ENCODE measurements around the gene CCDC158.

CCDC158 gene

GRCh38 chr4:76406081-76406480 is 14.9 kb downstream of the CCDC158 start:
- Histone ChIP-seq H3K36me3 (ENCODE audit: insufficient read depth, low read length) (no peaks in the 10 kb centered on the region), H3K9ac (ENCODE audit: low read depth, low read length) (no peak overlapping the region), H3K4me1 (ENCODE audit: insufficient read depth, low read length) (no peaks in the 10 kb centered on the region), H3K9me3 (ENCODE audit: control insufficient read depth, insufficient read depth, low read length) (no peaks in the 10 kb centered on the region; the same call in 1 of the 2 replicates)

GRCh38 chr4:76401654-76402053 is 19.3 kb downstream of the CCDC158 start:
- Histone ChIP-seq H3K9ac (ENCODE audit: low read depth, low read length) (no peak overlapping the region), H3K9me3 (ENCODE audit: control insufficient read depth, insufficient read depth, low read length) (no peaks in the 10 kb centered on the region), H3K36me3 (ENCODE audit: insufficient read depth, low read length) (no peaks in the 10 kb centered on the region), H3K4me1 (ENCODE audit: insufficient read depth, low read length) (0 out of 2 replicates have a peak, but pooled peaks cover 5% of the 10 kb centered on the region)

GRCh38 chr4:76388160-76388908 is 32.6 kb downstream of the CCDC158 start:
- no peak overlapping the region for H3K9ac ChIP-seq (ENCODE audit: low read depth, low read length)
- no peaks in the 10 kb centered on the region for H3K4me1 ChIP-seq (ENCODE audit: insufficient read depth, low read length)
- no peaks in the 10 kb centered on the region for H3K36me3 ChIP-seq (ENCODE audit: insufficient read depth, low read length)
- H3K9me3 ChIP-seq (ENCODE audit: control insufficient read depth, insufficient read depth, low read length): peaks cover 4% of the 10 kb centered on the region; the same call in 1 of the 2 replicates

- H3K9ac ChIP-seq (ENCODE audit: low read depth, low read length): no peak overlapping the region
- 0 out of 2 replicates have a peak, but pooled peaks cover 3% of the 10 kb centered on the region for H3K36me3 ChIP-seq (ENCODE audit: insufficient read depth, low read length)
- peaks cover 4% of the 10 kb centered on the region; the same call in 1 of the 2 replicates for H3K9me3 ChIP-seq (ENCODE audit: control insufficient read depth, insufficient read depth, low read length)
- H3K4me1 ChIP-seq (ENCODE audit: insufficient read depth, low read length): no peaks in the 10 kb centered on the region
Observed at GRCh38 chr4:76386566-76387305, 34.2 kb downstream of the CCDC158 start.

- H3K36me3 ChIP-seq (ENCODE audit: insufficient read depth, low read length): 0 out of 2 replicates have a peak, but pooled peaks cover 3% of the 10 kb centered on the region
- H3K9me3 ChIP-seq (ENCODE audit: control insufficient read depth, insufficient read depth, low read length): peaks cover 8% of the 10 kb centered on the region
- H3K4me1 ChIP-seq (ENCODE audit: insufficient read depth, low read length): no peaks in the 10 kb centered on the region
- H3K9ac ChIP-seq (ENCODE audit: low read depth, low read length): no peak overlapping the region
Observed at GRCh38 chr4:76385974-76386373, 35.0 kb downstream of the CCDC158 start.

GRCh38 chr4:76384052-76384451 is 36.9 kb downstream of the CCDC158 start:
- Histone ChIP-seq H3K4me1 (ENCODE audit: insufficient read depth, low read length) (no peaks in the 10 kb centered on the region), H3K36me3 (ENCODE audit: insufficient read depth, low read length) (0 out of 2 replicates have a peak, but pooled peaks cover 3% of the 10 kb centered on the region), H3K9ac (ENCODE audit: low read depth, low read length) (no peak overlapping the region), H3K9me3 (ENCODE audit: control insufficient read depth, insufficient read depth, low read length) (peaks cover 9% of the 10 kb centered on the region)

GRCh38 chr4:76383001-76383400 is 37.9 kb downstream of the CCDC158 start:
- no peak overlapping the region for H3K9ac ChIP-seq (ENCODE audit: low read depth, low read length)
- no peaks in the 10 kb centered on the region for H3K4me1 ChIP-seq (ENCODE audit: insufficient read depth, low read length)
- H3K36me3 ChIP-seq (ENCODE audit: insufficient read depth, low read length): 0 out of 2 replicates have a peak, but pooled peaks cover 3% of the 10 kb centered on the region
- H3K9me3 ChIP-seq (ENCODE audit: control insufficient read depth, insufficient read depth, low read length): peaks cover 9% of the 10 kb centered on the region

GRCh38 chr4:76381986-76382385 is 39.0 kb downstream of the CCDC158 start:
- Histone ChIP-seq H3K9me3 (ENCODE audit: control insufficient read depth, insufficient read depth, low read length) (peaks cover 9% of the 10 kb centered on the region), H3K9ac (ENCODE audit: low read depth, low read length) (no peak overlapping the region), H3K36me3 (ENCODE audit: insufficient read depth, low read length) (0 out of 2 replicates have a peak, but pooled peaks cover 3% of the 10 kb centered on the region), H3K4me1 (ENCODE audit: insufficient read depth, low read length) (no peaks in the 10 kb centered on the region)

- Histone ChIP-seq H3K9ac (ENCODE audit: low read depth, low read length) (no peak overlapping the region), H3K36me3 (ENCODE audit: insufficient read depth, low read length) (0 out of 2 replicates have a peak, but pooled peaks cover 3% of the 10 kb centered on the region)
Observed at GRCh38 chr4:76380561-76380960, 40.4 kb downstream of the CCDC158 start.

GRCh38 chr4:76377911-76378310 is 43.0 kb downstream of the CCDC158 start:
- Histone ChIP-seq H3K9ac (ENCODE audit: low read depth, low read length) (no peak overlapping the region), H3K36me3 (ENCODE audit: insufficient read depth, low read length) (0 out of 2 replicates have a peak, but pooled peaks cover 3% of the 10 kb centered on the region), H3K4me1 (ENCODE audit: insufficient read depth, low read length) (no peaks in the 10 kb centered on the region), H3K9me3 (ENCODE audit: control insufficient read depth, insufficient read depth, low read length) (peaks cover 5% of the 10 kb centered on the region)

More at GRCh38 chr4:76380561-76380960, 40.4 kb downstream of the CCDC158 start:
- Histone ChIP-seq H3K4me1 (ENCODE audit: insufficient read depth, low read length) (no peaks in the 10 kb centered on the region), H3K9me3 (ENCODE audit: control insufficient read depth, insufficient read depth, low read length) (peaks cover 5% of the 10 kb centered on the region)

GRCh38 chr4:76377481-76377901 is 43.5 kb downstream of the CCDC158 start:
- H3K4me1 ChIP-seq (ENCODE audit: insufficient read depth, low read length): no peaks in the 10 kb centered on the region
- peaks cover 5% of the 10 kb centered on the region for H3K9me3 ChIP-seq (ENCODE audit: control insufficient read depth, insufficient read depth, low read length)
- H3K36me3 ChIP-seq (ENCODE audit: insufficient read depth, low read length): 0 out of 2 replicates have a peak, but pooled peaks cover 3% of the 10 kb centered on the region
- no peak overlapping the region for H3K9ac ChIP-seq (ENCODE audit: low read depth, low read length)

- no peaks in the 10 kb centered on the region for H3K4me1 ChIP-seq (ENCODE audit: insufficient read depth, low read length)
- H3K36me3 ChIP-seq (ENCODE audit: insufficient read depth, low read length): no peaks in the 10 kb centered on the region
- peaks cover 5% of the 10 kb centered on the region for H3K9me3 ChIP-seq (ENCODE audit: control insufficient read depth, insufficient read depth, low read length)
Observed at GRCh38 chr4:76376534-76376933, 44.4 kb downstream of the CCDC158 start.

GRCh38 chr4:76375703-76376102 is 45.2 kb downstream of the CCDC158 start:
- no peaks in the 10 kb centered on the region for H3K36me3 ChIP-seq (ENCODE audit: insufficient read depth, low read length)
- H3K4me1 ChIP-seq (ENCODE audit: insufficient read depth, low read length): no peaks in the 10 kb centered on the region
- no peaks in the 10 kb centered on the region for H3K9me3 ChIP-seq (ENCODE audit: control insufficient read depth, insufficient read depth, low read length)
- no peak overlapping the region for H3K9ac ChIP-seq (ENCODE audit: low read depth, low read length)

More at GRCh38 chr4:76376534-76376933, 44.4 kb downstream of the CCDC158 start:
- no peak overlapping the region for H3K9ac ChIP-seq (ENCODE audit: low read depth, low read length)

- no peaks in the 10 kb centered on the region for H3K4me1 ChIP-seq (ENCODE audit: insufficient read depth, low read length)
- H3K36me3 ChIP-seq (ENCODE audit: insufficient read depth, low read length): no peaks in the 10 kb centered on the region
- H3K9ac ChIP-seq (ENCODE audit: low read depth, low read length): no peak overlapping the region
- no peaks in the 10 kb centered on the region for H3K9me3 ChIP-seq (ENCODE audit: control insufficient read depth, insufficient read depth, low read length)
Observed at GRCh38 chr4:76374798-76375197, 46.1 kb downstream of the CCDC158 start.

Measured in ES-I3 (cell line).